MV-4-11 (cell line): ENCODE data around the gene FUOM.
"Not testable (repeated sequence)": the region's sequence is repeated elsewhere in the genome, so short reads cannot be mapped to it uniquely, and the experiment has no call there.

Experiments
- DNase-seq: peaks from one replicate; lab custom pipeline; 2025; lab: John Stamatoyannopoulos, UW

Gene FUOM

DNA sequence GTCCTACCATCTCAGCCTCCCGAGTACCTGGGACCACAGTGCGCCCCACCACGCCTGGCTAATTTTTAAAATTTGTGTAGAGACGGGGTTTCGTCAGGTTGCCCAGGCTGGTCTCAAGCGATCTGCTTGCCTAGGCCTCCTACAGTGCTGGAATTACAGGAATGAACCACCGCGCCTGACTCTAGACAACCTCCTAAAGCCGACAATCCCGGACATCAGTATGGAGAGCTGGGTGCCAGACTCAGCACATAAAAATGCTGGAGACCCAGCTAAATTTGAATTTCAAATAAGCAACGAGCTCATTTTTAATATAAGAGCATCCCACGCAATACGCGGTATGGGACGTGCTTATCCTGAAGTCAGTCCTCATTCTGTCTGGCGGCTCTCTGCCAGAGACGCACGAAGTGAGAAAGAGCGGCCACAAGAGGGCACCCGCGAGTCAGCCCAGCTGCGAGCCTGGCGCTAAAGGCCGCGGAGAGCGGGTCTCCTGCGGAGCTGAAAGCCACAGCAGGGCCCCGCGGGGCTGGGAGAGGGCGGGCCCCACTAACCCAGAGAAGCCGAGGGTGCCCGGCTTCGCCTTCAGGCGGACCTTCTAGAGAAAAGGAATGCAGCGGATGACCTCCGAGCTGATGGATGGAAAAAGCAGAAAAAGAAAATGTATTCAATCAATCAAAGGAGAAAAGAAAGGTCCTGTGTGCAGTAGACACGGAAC, 28.2 kb downstream of the FUOM start:
- peak; percentile 61 for DNase-seq

DNA sequence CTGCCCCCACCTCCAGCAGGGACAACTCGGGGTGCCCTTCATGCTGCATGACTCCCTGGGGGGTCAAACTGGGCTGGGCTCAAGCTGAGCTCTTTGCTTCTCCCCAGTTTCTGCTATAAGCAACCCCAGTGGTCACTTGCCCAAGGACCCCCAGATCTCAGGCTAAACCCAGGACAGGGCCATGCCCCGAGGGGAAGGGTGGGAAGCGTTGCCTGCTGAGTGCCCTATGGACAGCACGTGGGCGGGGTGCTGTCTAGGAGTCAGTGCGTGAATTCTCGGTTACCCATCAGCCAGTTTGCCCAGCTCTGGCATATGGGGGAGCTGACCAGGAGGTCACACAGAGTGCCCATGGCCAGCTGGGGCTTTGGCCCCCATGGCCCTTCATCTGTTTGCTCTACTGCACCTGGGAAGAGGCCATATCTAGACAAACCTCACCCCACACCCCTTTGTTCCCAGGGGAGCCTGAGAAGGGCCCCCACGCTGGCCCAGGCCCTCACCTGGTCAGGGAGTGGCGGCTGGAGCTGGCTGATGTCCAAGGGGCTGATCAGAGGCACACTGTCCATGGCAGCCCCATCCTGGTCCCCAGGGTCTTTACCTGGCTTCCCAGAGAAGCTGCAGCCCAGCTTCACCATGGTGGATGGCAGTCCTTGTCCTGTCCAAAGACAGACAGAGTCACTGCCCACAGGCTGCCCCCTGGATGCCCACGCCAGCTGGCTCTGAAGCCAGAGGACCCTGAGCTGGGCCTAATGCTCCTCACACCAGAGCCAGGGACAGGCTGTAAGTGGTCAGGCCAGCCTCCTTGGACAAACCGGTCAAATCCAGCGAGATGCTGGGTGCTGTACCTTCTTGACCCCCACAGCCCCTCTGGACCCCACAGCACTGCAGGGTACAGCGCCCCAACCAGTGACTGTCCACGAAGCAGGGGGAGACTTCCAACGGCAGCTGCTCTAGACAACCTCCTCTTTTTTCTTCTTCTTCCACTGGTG, 29.2 kb downstream of the FUOM start:
- DNase-seq: no peak

DNA sequence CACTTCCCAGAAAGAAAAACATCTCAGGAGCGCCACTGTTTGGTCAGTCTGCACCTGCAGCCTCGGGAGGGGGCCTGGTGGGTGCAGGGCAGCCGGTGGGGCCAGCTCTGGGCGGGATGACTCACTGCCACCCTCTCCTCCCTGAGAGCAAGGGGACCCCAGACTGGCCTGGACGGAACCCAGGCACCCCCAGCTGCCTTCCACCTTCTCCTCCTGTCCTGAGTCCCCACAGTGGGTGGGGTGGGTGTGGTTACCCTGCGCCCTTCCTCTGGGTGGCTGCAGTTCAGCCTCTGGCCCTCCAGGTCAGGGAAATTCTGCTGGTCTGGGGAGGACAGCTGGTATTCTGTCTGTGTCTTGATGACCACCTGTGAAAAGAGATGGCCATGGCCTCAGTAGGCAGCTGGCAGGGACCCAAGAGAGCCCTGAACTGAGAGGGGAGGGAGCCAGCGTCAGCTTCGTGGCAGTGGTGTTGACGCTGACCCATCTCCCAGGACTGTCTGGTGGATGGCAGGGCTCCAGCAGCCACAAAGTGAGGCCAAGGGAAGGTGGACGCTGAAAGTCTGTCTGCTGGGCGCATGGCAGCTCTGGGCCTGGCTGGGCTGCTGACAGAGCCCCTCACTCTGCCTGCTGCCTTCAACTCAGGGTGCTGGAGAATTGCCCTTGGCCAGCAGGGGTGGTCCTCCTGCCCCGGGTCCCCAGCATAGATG, 30.0 kb downstream of the FUOM start:
- DNase-seq: no peak

DNA sequence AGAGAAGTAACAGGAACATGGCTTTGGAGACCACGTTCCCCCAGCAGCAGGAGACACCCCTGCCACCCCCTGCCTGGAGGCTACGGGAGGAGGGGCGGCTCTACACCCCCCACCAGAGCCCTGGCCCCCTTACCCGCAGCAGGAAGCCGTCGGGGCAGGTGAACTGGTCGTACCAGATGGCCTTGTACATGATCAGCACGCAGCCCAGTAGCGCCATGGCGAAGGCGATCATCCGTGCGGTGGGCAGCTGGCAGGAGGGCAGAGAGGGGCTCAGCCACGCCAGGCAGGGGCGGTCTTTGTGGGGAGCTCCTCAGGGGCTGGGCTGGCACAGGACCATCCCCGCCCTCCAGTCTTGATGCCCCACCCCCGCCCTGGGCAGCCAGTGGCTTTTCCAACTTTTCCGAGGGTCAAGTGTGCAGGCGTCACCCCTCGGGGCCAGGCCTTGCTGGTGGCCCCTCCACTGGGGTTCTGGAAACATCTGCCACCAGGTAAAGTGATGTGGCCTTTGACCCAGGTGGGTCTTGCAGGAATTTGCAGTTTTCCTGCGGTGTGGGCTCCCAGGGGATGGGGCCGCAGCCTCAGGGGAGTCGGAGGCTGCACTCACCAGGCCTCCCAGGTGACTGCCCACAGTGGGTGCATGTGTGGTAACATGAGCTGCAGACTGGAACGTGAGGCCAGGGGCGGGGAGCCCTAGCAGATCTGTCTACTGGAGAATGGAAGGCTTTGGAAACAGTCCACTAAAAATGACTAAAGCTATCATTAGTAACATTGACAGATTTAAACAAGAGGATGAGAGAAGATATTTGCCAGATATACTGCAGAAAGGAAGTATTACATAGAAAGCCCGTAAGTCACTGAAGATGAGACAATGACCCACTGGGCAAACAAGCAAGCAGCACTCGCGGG, 30.8 kb downstream of the FUOM start:
- DNase-seq: no peak

DNA sequence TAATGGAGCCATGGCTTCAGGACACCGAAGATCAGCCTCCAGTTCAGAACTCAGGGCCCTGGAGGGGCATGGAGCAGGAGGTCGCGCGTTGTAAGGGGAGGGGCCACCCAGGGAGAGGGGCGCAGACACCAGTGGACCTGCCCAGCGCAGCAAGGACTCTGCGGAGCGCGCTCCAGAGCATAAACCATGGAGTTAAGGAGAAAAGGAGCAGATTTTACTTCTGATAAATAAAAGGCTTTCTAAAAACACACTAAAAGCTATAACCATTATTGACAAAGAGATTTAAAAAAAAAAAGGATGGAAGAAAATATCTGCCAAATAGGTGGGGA, 31.6 kb downstream of the FUOM start:
- DNase-seq: no peak

DNA sequence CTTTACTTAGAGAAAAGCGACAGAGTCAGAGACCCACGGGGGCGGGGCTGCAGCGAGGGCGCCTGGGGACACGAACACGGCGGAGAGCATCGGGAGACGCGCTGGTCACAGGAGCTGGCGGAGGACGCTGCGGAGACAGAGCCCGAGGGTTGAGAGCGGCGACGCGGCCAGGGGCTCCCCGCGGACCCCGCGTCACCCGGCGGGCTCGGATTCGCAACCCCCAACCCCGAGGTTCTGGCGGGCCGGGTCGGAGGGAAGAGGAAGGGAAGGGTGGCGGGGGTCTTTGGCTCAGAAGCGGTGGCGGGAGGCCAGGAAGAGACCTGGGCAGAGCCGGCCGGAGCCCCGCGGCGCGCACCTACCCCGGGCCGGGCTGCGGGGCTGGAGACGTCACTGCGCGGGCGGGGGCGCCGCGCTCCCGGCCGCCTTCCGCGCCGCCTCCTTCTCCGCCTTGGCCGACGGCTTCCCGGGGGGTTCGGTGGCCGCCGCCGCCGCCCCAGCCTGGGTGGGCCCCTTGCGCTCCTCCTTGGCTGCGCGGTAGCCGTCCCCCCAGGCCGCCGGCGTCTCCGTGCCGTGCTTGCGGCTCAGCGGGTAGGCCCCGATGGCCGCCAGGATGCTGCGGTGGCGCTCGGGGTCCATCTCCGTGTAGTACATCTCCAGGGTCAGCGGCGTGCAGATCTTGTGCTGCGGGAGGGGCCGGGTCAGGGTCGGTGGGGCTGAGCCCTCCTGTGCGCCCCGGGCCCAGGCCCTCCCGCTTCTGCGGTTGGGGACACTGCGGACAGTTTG, 32.2 kb downstream of the FUOM start:
- no peak for DNase-seq

DNA sequence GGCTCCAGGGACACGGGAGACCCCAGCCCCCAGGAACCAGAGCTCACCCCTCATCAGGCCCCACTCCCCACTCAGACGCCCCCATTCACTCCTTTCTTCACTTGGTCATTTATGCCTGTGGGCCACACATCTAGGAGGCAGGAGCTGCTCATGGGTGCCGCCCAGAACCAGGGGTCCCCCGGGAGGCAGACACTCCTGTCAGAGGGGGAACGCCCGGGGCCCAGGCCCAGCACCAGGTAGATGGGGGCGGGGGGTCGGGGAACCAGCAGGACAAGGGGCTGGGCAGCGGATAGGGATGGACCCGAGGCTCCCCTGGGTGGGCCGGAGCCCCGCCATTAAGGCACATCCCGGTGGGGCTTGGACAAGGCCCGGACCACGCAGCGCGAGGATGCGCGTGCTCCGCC, 33.0 kb downstream of the FUOM start:
- no peak for DNase-seq

DNA sequence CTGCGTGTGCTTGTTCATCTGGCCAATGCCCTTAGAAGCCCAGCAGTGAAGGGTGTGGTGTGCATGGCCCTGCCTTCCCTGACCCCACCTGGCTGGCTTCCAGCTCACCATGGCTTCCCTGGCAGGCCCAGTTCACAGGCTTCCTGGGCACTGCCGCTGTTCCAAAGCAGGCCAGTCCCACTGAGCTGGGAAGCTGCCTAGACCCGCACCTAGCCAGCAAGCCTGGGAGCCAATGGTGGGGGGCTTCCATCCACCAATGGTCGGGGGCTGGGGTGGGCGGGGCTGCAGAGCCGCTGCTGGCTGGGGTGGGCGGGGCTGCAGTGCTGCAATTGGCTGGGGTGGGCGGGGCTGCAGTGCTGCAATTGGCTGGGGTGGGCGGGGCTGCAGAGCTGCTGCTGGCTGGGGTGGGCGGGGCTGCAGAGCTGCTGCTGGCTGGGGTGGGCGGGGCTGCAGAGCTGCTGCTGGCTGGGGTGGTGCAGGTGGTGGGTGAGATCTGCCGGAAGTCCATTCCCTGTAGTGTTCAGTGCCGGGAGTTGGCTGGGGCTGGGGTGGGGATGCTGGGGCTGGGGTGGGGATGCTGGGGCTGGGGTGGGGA, 33.5 kb downstream of the FUOM start:
- no peak for DNase-seq

DNA sequence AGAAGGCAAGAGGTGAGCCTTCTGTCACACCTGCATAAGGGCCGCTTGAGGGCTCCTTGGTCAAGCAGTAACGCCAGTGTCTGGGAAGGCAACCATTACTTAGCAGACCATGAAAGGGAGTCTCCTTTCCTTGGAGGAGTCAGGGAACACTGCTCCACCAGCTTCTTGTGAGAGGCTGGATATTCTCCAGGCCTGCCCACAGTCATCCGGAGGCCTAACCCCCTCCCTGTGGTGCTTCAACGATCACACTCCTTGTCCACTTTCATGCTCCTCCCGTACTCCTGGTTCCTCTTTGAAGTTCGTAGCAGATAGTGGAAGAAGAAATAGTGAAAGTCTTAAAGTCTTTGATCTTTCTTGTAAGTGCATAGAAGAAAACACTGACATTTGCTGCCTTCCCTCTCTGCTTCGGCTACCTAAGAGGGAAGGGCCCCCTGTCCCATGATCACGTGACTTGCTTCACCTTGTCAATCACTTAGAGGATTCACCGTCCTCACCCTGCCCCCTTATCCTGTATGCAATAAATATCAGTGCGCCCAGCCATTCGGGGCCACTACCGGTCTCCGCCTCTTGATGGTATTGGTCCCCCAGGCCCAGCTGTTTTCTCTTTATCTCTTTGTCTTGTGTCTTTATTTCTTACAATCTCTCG, 35.6 kb downstream of the FUOM start:
- DNase-seq: not testable (repeated sequence)

DNA sequence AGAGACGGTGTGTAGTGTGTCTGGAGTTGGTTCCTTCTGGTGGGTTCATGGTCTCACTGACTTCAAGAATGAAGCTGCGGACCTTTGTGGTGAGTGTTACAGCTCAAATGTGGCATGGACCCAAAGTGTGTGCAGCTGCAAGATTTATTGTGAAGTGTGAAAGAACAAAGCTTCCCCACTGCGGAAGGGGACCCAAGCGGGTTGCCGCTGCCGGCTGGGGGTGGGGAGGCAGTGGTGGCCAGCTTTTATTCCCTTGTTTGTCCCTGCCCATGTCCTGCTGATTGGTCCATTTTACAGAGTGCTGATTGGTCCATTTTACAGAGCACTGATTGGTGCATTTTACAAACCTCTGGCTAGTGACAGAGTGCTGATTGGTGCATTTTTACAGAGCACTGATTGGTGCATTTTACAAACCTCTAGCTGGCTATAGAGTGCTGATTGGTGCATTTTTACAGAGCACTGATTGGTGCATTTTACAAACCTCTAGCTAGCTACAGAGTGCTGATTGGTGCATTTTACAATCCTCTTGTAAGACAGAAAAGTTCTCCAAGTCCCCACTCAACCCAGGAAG, 36.9 kb downstream of the FUOM start:
- not testable (repeated sequence) for DNase-seq

DNA sequence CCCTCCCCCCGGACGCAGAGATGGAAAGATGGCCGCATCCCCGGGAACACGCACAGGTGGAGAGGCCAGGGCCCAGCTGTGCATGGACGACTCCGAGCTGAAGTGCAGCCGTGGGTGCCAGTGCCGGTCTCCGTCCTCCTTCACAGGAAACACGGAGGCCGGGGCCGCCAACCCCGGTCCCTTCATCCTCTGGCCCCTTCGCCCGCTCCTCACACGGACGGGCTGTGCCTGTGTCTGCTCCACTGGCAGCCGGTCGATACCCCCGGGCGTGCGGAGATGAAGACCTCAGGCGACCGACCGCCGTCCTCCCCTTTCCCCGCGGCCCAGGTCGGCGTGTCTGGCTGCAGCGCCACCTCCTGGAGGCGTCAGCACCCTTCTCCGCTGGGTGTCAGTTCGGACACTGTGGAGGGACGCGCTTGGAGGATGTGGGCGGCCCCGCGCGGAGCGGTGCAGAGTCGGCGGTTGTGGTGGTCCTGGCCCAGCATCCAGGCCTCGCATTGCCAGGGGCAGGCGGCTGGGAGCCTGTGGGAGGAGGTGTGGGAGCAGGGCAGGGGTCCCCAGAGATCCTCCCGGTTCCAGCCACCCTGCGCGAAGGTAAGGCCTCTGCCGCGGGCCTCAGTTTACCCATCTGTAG, 39.2 kb downstream of the FUOM start:
- DNase-seq: peak; percentile 53

DNA sequence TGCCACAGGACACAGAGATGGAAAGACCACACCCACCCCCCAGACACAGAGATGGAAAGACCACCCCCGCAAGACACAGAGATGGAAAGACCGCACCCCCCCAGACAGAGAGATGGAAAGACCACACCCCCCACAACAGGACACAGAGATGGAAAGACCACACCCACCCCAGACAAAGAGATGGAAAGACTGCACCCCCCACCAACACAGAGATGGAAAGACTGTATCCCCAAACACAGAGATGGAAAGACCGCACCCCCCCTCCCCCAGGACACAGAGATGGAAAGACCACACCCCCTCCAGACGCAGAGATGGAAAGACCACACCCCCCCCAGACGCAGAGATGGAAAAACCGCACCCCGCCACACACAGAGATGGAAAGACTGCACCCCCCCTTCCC, 41.1 kb downstream of the FUOM start:
- DNase-seq: no peak

DNA sequence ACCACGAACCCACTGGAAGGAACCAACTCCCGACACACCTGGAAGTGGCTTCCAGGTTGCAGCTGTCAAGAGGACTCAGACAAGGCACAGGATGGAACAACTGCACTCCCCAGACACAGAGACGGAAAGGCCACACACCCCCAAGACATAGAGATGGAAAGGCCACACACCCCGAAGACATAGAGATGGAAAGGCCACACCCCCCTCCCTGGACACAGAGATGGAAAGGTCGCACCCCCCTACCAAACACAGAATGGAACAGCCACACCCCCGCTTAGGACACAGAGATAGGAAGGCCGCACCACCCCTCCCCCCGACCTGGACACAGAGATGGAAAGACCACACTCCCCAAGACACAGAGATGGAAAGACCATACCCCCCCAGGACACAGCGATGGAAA, 41.6 kb downstream of the FUOM start:
- DNase-seq: no peak

DNA sequence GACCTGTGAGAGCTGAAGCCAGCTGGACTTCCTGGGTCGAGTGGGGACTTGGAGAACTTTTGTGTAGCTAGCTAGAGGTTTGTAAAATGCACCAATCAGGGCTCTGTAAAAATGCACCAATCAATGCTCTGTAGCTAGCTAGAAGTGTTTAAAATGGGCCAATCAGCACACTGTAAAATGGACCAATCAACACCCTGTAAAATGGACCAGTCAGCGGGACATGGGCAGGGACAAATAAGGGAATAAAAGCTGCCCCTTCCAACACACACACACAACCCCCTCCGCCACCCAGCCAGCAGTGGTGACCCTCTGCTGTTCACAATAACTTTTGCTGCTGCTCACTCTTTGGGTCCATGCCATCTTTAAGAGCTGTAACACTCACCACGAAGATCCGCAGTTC, 42.0 kb downstream of the FUOM start:
- DNase-seq: no peak

DNA sequence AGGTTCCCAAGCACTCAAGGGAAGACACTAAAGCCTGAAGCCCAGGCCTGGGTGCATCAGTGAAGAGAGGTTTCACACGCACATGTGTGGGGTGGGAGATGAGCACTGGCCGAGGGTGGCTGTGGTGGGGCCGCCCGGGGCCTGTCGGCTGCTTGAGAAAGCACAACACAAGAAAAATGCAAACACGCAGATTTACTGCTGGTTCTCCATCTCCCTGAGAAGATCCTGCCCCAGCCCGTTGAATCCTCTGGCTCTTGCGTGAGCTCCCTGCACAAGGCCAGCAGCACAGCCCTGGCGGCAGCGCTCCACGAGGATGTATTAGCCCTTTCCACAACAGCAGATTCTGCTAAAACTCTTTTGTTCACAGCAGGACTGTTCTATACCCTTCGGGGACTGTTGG, 42.9 kb downstream of the FUOM start:
- no peak for DNase-seq

DNA sequence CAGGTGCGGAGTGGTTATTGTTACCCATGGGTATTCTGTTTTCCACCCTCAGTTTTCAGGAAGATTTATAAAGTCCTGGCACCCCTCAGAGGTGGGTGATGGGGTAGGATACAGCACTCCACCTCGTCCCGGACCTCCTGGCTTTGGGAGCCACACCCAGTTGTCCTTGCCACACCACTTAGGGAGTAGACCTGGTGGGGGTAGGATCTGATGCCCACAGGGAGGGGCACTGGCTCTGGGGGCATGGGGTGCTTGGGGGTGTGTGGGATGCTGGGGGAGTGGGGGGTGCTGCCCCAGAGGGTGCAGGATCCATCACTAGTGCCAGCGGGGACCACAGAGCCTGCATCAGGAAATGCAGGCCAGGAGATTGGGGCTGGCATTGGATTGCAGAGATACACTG, 44.6 kb downstream of the FUOM start:
- no peak for DNase-seq

DNA sequence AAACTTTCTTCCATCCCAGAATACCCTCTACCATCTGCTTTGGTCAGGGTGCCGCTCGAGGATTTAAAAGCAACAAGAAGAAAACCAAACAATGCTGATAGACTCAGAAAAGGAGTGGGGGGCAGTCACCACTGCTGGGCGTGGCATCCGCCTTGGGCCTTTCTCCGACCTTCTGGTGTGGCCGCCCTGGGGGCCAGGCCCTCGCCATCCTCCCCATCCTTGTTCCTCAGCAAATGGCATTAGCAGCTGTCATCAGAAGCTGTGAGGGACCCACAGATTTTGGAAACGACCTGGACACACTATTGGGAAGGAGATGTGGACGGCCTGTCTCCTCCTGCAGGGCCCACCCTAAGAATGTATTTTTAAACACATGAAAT, 45.1 kb downstream of the FUOM start:
- DNase-seq: no peak

DNA sequence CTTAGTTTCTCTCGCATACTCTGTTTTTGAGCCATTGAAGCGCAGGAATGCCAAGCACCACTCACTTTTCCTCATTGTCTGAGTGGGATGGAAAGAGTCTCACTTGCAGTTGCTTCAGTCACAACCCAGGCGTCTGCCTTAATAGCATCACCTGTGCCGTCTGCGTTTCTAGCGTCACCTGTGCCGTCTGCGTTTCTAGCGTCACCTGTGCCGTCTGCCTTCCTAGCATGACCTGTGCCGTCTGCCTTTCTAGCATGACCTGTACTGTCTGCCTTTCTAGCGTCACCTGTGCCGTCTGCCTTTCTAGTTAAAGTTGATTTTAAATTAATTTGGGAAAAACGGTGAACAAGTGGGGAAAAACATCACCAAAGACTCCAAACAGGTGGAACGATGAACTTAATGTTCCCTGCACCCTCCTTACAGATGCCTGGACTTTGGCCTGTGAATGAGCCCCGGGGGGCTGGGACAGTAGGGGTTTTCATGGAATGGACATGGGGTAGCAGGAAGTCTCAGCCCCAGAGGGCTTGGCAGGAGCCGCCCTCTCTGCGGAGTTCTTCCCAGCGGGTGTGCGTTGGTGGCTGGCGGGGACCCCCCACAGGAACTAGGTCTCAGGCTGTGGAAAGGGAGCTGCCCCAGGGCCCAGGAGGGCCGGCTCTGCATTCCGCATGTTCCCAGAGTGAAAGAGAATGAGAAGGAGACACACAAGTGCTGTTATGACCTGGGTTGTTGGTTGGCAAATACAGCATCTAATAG, 45.6 kb downstream of the FUOM start:
- no peak for DNase-seq

DNA sequence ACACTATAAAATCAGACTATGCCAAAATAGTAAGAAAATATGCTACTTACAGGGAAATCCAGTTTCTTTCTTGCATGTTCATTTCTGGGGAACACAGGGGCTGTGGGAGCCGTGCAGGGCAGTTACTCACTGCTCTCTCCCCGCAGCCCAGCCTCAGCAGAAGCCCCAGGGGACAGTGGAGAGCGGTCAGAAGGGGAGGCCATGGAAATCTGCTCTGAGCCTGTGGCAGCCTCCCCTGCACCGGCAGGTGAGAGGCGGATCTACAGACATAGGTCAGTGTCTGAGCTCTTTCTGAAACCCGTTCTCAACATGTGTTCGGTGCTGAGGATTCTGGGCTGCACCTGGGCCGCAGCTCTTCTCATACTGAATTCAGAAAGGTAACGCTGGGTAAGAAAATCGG, 46.2 kb downstream of the FUOM start:
- DNase-seq: no peak
